Prostate gland (tissue), 2 donors: Measurements from ENCODE around the gene EIF4B. TPM values are rescaled to one million over a fixed set of nuclear protein-coding genes. Genes with fewer than 3 reads are reported as not detected.

Experiments
- DNase-seq: peaks from one replicate; pipeline ENCODE4 v3.0.0-alpha.2; 2019; ENCODE audit warnings: low spot score
- H3K27ac ChIP-seq, 2 donors: fragments of 200-600 bp; sonication (generic); 2 replicates each; pipeline ENCODE4 v1.5.1; 2017 to 2019
- H3K27me3 ChIP-seq: fragments of 200-600 bp; sonication (generic); replicated peaks from 2 replicates; pipeline ENCODE4 v1.5.1; 2019; ENCODE audit not compliant: insufficient read depth
- H3K36me3 ChIP-seq, 2 donors: fragments of 200-600 bp; sonication (generic); 1 replicate in 1 of 2; 2 replicates in 1 of 2; pipeline versions ENCODE4 v1.5.1 to v1.8.1; 2017 to 2019
- H3K4me1 ChIP-seq: fragments of 200-600 bp; sonication (generic); replicated peaks from 2 replicates; pipeline ENCODE4 v1.5.1; 2019
- H3K4me3 ChIP-seq, 2 donors: fragments of 200-600 bp; sonication (generic); 2 replicates each; pipeline ENCODE4 v1.5.1; 2017 to 2019
- H3K9me3 ChIP-seq: fragments of 200-600 bp; sonication (generic); 2 replicates; pipeline ENCODE4 v1.5.1; 2017
- CTCF ChIP-seq, 4 experiments: fragments of 200-600 bp in 2 of 4; fragments of 450-650 bp in 2 of 4; sonication (generic) in 2 of 4; IDR thresholded peaks; 1 replicate in 3 of 4; 2 replicates in 1 of 4; pipeline ENCODE4 v1.5.1; 2016 to 2019; ENCODE audit warnings: antibody characterized with exemption in 4 of 4, mild to moderate bottlenecking in 2 of 4, moderate library complexity in 2 of 4
- POLR2A ChIP-seq: fragments of 450-650 bp; IDR thresholded peaks from one replicate; pipeline ENCODE4 v1.6.1; 2016; ENCODE audit warnings: antibody characterized with exemption, mild to moderate bottlenecking
- POLR2AphosphoS5 ChIP-seq: sonication (generic); formaldehyde crosslinking; IDR thresholded peaks from one replicate; pipeline ENCODE4 v1.6.1; 2017; ENCODE audit warnings: antibody characterized with exemption
- WGBS: methylation state at CpG from one replicate; pipeline ENCODE4 v1.1.5; 2018; 5-methylcytosine and 5-hydroxymethylcytosine counted together
- intact Hi-C: fragments of 100-400 bp; cut with DNase I; formaldehyde crosslinking; loops from one replicate; pipeline ENCODE4 v1.14.2; 2022
- total RNA-seq, 2 donors: library from RNA; depleted of rRNA; stranded (reverse); fragments of >200 nt; gene quantifications; one replicate each; pipeline ENCODE4 v1.1.0, GENCODE V29; 2016

EIF4B gene
- total RNA-seq, 2 donors from 2014 or later = 419 to 458 TPM

GRCh38 chr12:52993558-52993869 is 12.7 kb upstream of the EIF4B start:
- Histone ChIP-seq H3K4me3 (no peak overlapping the region), H3K36me3 (no peaks in the 10 kb centered on the region), H3K27me3 (no peaks in the 10 kb centered on the region), H3K27ac (no peak overlapping the region), H3K9me3 (no peaks in the 10 kb centered on the region), H3K4me1 (no peaks in the 10 kb centered on the region)
- no peak for DNase-seq
- TF ChIP-seq POLR2AphosphoS5 = no peak
- intact Hi-C loops = no loop called here

GRCh38 chr12:53004178-53004577 is 2.1 kb upstream of the EIF4B start:
- Histone ChIP-seq H3K27me3 (no peaks in the 10 kb centered on the region), H3K9me3 (no peaks in the 10 kb centered on the region), H3K36me3 (no peaks in the 10 kb centered on the region), H3K4me1 (peaks cover 10% of the 10 kb centered on the region), H3K27ac (no peak overlapping the region), H3K4me3 (no peak overlapping the region)
- DNase-seq = no peak
- WGBS = 39% methylated on average over 5 of the region's 5 CpGs
- no peak for TF ChIP-seq POLR2AphosphoS5
- TF ChIP-seq POLR2A = no peak
- no peak for TF ChIP-seq CTCF (IDR thresholded peaks at IDR 0.05)
- intact Hi-C loops = no loop called here

GRCh38 chr12:53004582-53004981 is 1.7 kb upstream of the EIF4B start:
- no peak for TF ChIP-seq POLR2A
- TF ChIP-seq POLR2AphosphoS5 = no peak
- TF ChIP-seq CTCF (IDR thresholded peaks at IDR 0.05) = no peak
- no peak for DNase-seq
- 74% methylated on average over 2 of the region's 2 CpGs for WGBS
- no peaks in the 10 kb centered on the region for H3K27me3 ChIP-seq
- peaks cover 10% of the 10 kb centered on the region for H3K4me1 ChIP-seq
- intact Hi-C loops = no loop called here
- no peak overlapping the region for H3K4me3 ChIP-seq
- no peaks in the 10 kb centered on the region for H3K9me3 ChIP-seq
- H3K36me3 ChIP-seq = no peaks in the 10 kb centered on the region
- no peak overlapping the region for H3K27ac ChIP-seq

- no peak for TF ChIP-seq POLR2A
- no peak for TF ChIP-seq POLR2AphosphoS5
- TF ChIP-seq CTCF (IDR thresholded peaks at IDR 0.05) = no peak
- Histone ChIP-seq H3K27me3 (no peaks in the 10 kb centered on the region), H3K4me1 (peaks cover 10% of the 10 kb centered on the region), H3K9me3 (no peaks in the 10 kb centered on the region), H3K36me3 (no peaks in the 10 kb centered on the region), H3K27ac (peak overlapping the region; percentile 95 to 97), H3K4me3 (peak overlapping the region; percentile 77 to 92)
- WGBS = 9% methylated on average over 28 of the region's 28 CpGs
- no peak for DNase-seq
- intact Hi-C loops = no loop called here
These were observed 856 bp upstream of the EIF4B start for GRCh38 chr12:53005215-53005985.

- DNase-seq = peak; percentile 71
- Histone ChIP-seq H3K27ac (peak overlapping the region; percentile 95 to 97), H3K9me3 (no peaks in the 10 kb centered on the region), H3K27me3 (no peaks in the 10 kb centered on the region), H3K36me3 (no peaks in the 10 kb centered on the region), H3K4me3 (peak overlapping the region; percentile 77 to 92), H3K4me1 (peaks cover 15% of the 10 kb centered on the region)
- intact Hi-C loops = no loop called here
- under 1% methylated on average over 36 of the region's 38 CpGs for WGBS
- TF ChIP-seq CTCF (IDR thresholded peaks at IDR 0.05) (no peak), POLR2A (no peak), POLR2AphosphoS5 (peak; percentile 22)
These were observed 604 bp downstream of the EIF4B start for GRCh38 chr12:53006810-53007309.
